OCI-LY1 (cell line): ENCODE data around the gene MAP4K1.
"Not testable (repeated sequence)": the region's sequence is repeated elsewhere in the genome, so short reads cannot be mapped to it uniquely, and the experiment has no call there.

Experiments
- H2AFZ ChIP-seq: fragments of 200-600 bp; sonication (generic), shearing (Covaris generic); 2 replicates; pipeline ENCODE4 v1.6.0; 2014; ENCODE audit warnings: antibody characterized with exemption, mild to moderate bottlenecking, low read length
- H3F3A ChIP-seq: fragments of 200-600 bp; sonication (generic), shearing (Covaris generic); 2 replicates; pipeline ENCODE4 v1.6.0; 2014; ENCODE audit warnings: mild to moderate bottlenecking, antibody characterized with exemption, low read length, moderate library complexity; ENCODE audit not compliant: insufficient read depth
- H3K27ac ChIP-seq: fragments of 200-600 bp; sonication (generic); 2 replicates; pipeline ENCODE4 v1.5.1; 2014; ENCODE audit warnings: low read length, mixed run types, mild to moderate bottlenecking, low read depth; ENCODE audit not compliant: poor library complexity, severe bottlenecking
- H3K27me3 ChIP-seq: fragments of 200-600 bp; sonication (generic); 2 replicates; pipeline ENCODE4 v1.6.0; 2014; ENCODE audit warnings: antibody characterized with exemption, mild to moderate bottlenecking, low read length, moderate library complexity; ENCODE audit not compliant: insufficient read depth
- H3K36me3 ChIP-seq: fragments of 200-600 bp; sonication (generic); 2 replicates; pipeline ENCODE4 v1.6.1; 2014; ENCODE audit warnings: mild to moderate bottlenecking, antibody characterized with exemption, low read length, moderate library complexity, mixed read lengths; ENCODE audit not compliant: insufficient read depth
- H3K4me1 ChIP-seq: fragments of 200-600 bp; sonication (generic); 2 replicates; pipeline ENCODE4 v1.5.1; 2014; ENCODE audit warnings: mild to moderate bottlenecking, low read length, moderate library complexity; ENCODE audit not compliant: insufficient read depth, severe bottlenecking
- H3K4me2 ChIP-seq: fragments of 200-600 bp; sonication (generic), shearing (Covaris generic); 2 replicates; pipeline ENCODE4 v1.6.1; 2014; ENCODE audit warnings: low read length
- H3K4me3 ChIP-seq: fragments of 200-600 bp; sonication (generic); 2 replicates; pipeline ENCODE4 v1.5.1; 2014; ENCODE audit warnings: low read length, low read depth, mild to moderate bottlenecking, mixed read lengths; ENCODE audit not compliant: poor library complexity, severe bottlenecking
- H3K79me2 ChIP-seq: fragments of 200-600 bp; shearing (Covaris generic); 2 replicates; pipeline ENCODE4 v1.6.1; 2016; ENCODE audit warnings: mixed run types, low read length, mixed read lengths; ENCODE audit not compliant: insufficient read depth
- H3K9ac ChIP-seq: fragments of 200-600 bp; sonication (generic), shearing (Covaris generic); 2 replicates; pipeline ENCODE4 v1.6.1; 2014; ENCODE audit warnings: mild to moderate bottlenecking, low read length, mixed read lengths
- H3K9me2 ChIP-seq: fragments of 200-600 bp; sonication (generic), shearing (Covaris generic); 2 replicates; pipeline ENCODE4 v1.6.1; 2014; ENCODE audit warnings: low read depth, mild to moderate bottlenecking, low read length, mixed read lengths
- H3K9me3 ChIP-seq: fragments of 200-600 bp; shearing (Covaris generic); 2 replicates; pipeline ENCODE4 v1.6.1; 2014; ENCODE audit warnings: low read length, mixed read lengths
- H4K20me1 ChIP-seq: fragments of 200-600 bp; sonication (generic), shearing (Covaris generic); 2 replicates; pipeline ENCODE4 v1.6.0; 2016; ENCODE audit warnings: mild to moderate bottlenecking, low read length; ENCODE audit not compliant: insufficient read depth
- CTCF ChIP-seq: fragments of 200-600 bp; sonication (generic), shearing (Covaris generic); IDR thresholded peaks from 2 replicates; pipeline ENCODE4 v1.5.1; 2017; ENCODE audit warnings: mild to moderate bottlenecking, antibody characterized with exemption, low read length, moderate library complexity, mixed read lengths
- EZH2 ChIP-seq: fragments of 200-600 bp; sonication (generic), shearing (Covaris generic); IDR thresholded peaks from 2 replicates; pipeline ENCODE4 v1.8.0; 2017; ENCODE audit warnings: borderline replicate concordance, mixed run types, mild to moderate bottlenecking, antibody characterized with exemption, low read length, moderate library complexity, mixed read lengths

MAP4K1 gene

DNA sequence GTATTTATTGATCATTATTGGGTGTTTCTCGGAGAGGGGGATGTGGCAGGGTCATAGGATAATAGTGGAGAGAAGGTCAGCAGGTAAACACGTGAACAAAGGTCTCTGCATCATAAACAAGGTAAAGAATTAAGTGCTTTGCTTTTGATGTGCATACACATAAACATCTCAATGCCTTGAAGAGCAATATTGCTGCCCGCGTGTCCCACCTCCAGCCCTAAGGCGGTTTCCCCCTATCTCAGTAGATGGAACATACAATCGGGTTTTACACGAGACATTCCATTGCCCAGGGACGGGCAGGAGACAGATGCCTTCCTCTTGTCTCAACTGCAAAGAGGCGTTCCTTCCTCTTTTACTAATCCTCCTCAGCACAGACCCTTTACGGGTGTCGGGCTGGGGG is 13.5 kb upstream of the MAP4K1 start:
- H3F3A ChIP-seq, H3K9me3 ChIP-seq, H3K4me1 ChIP-seq, H3K4me2 ChIP-seq, H4K20me1 ChIP-seq, H3K9me2 ChIP-seq, H3K9ac ChIP-seq, H3K4me3 ChIP-seq, H3K27me3 ChIP-seq, H2AFZ ChIP-seq, H3K79me2 ChIP-seq, H3K27ac ChIP-seq: not testable (repeated sequence)
- H3K36me3 ChIP-seq: peaks cover 69% of the 10 kb centered on the region

- Histone ChIP-seq H3K4me3 (no peak overlapping the region), H3K9ac (no peak overlapping the region), H3K27ac (no peak overlapping the region), H3F3A (no peaks in the 10 kb centered on the region), H3K27me3 (no peaks in the 10 kb centered on the region), H3K79me2 (no peaks in the 10 kb centered on the region), H3K4me1 (no peaks in the 10 kb centered on the region), H3K9me3 (no peaks in the 10 kb centered on the region), H3K36me3 (peaks cover 69% of the 10 kb centered on the region), H3K9me2 (no peaks in the 10 kb centered on the region), H4K20me1 (no peaks in the 10 kb centered on the region), H2AFZ (no peak overlapping the region), H3K4me2 (no peak overlapping the region)
- TF ChIP-seq CTCF (no peak), EZH2 (no peak)
Observed at GRCh38 chr19:38629568-38629967, 11.8 kb upstream of the MAP4K1 start.

DNA sequence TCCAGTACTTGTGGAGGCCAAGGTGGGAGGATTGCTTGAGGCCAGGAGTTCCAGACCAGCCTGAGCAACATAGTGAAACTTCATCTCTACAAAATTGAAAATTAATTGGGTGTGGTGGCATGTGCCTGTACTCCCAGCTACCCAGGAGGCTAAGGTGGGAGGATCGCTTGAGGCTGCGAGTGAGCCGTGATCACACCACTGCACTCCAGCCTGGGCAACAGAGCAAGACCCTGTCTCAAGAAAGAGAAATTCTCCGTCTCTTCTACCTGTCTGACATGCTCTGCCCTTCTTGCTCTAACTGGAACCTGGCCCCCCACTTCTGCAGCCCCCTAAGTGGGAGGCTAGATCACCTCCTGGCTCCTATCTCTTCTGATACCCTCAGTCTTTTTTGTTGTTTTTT is 8.6 kb upstream of the MAP4K1 start:
- no peaks in the 10 kb centered on the region for H3K9me3 ChIP-seq
- H3K27ac ChIP-seq: no peak overlapping the region
- H4K20me1 ChIP-seq: no peaks in the 10 kb centered on the region
- TF ChIP-seq EZH2 (no peak), CTCF (no peak)
- H3K27me3 ChIP-seq: no peaks in the 10 kb centered on the region
- peaks cover 81% of the 10 kb centered on the region for H3K36me3 ChIP-seq
- no peak overlapping the region for H3K4me2 ChIP-seq
- H3F3A ChIP-seq: no peaks in the 10 kb centered on the region
- H3K79me2 ChIP-seq: no peaks in the 10 kb centered on the region
- no peak overlapping the region for H3K9ac ChIP-seq
- H2AFZ ChIP-seq: no peak overlapping the region
- no peaks in the 10 kb centered on the region for H3K9me2 ChIP-seq
- H3K4me1 ChIP-seq: no peaks in the 10 kb centered on the region
- H3K4me3 ChIP-seq: no peak overlapping the region

DNA sequence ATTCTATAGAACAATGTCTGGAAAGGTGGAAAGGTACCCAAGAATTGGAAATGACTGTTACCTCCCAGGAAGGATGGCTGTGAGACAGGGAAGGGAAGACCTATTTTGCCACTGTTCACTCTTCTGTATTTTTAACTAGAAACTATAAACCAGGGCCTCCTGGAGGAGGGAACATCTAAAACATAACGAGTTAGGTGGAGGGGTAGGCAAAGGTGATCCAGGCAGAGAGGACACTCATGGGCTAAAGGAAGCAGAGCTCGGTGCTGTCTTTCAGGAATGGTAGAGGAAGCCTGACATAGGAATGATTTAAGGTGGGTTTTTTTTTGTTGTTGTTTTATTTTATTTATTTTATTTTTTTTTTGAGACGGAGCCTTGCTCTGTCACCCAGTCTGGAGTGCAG is 7.1 kb upstream of the MAP4K1 start:
- H3F3A ChIP-seq: no peaks in the 10 kb centered on the region
- no peak overlapping the region for H3K27ac ChIP-seq
- no peak overlapping the region for H3K4me2 ChIP-seq
- H4K20me1 ChIP-seq: no peaks in the 10 kb centered on the region
- H3K9me2 ChIP-seq: no peaks in the 10 kb centered on the region
- H3K9ac ChIP-seq: no peak overlapping the region
- H3K36me3 ChIP-seq: peaks cover 85% of the 10 kb centered on the region
- peaks cover 5% of the 10 kb centered on the region for H3K4me1 ChIP-seq
- no peaks in the 10 kb centered on the region for H3K9me3 ChIP-seq
- TF ChIP-seq EZH2: no peak
- TF ChIP-seq CTCF: no peak
- peaks cover 3% of the 10 kb centered on the region for H3K79me2 ChIP-seq
- no peak overlapping the region for H2AFZ ChIP-seq
- no peaks in the 10 kb centered on the region for H3K27me3 ChIP-seq
- no peak overlapping the region for H3K4me3 ChIP-seq
